ES-I3 (cell line): ENCODE data around the gene ZNHIT1.

ENCODE experiments used
- H3K36me3 ChIP-seq: 2 replicates; pipeline ENCODE4 v1.6.1; 2013; ENCODE audit warnings: mild to moderate bottlenecking, low read length, control low read depth, moderate library complexity; ENCODE audit not compliant: insufficient read depth
- H3K4me1 ChIP-seq: 2 replicates; pipeline ENCODE4 v1.6.1; 2013; ENCODE audit warnings: mild to moderate bottlenecking, control low read depth, low read length; ENCODE audit not compliant: insufficient read depth
- H3K9ac ChIP-seq: 2 replicates; pipeline ENCODE4 v1.6.1; 2013; ENCODE audit warnings: low read depth, mild to moderate bottlenecking, low read length, moderate library complexity
- H3K9me3 ChIP-seq: 2 replicates; pipeline ENCODE4 v1.6.1; 2013; ENCODE audit warnings: mild to moderate bottlenecking, low read length, moderate library complexity; ENCODE audit not compliant: control insufficient read depth, insufficient read depth

The ZNHIT1 gene

DNA sequence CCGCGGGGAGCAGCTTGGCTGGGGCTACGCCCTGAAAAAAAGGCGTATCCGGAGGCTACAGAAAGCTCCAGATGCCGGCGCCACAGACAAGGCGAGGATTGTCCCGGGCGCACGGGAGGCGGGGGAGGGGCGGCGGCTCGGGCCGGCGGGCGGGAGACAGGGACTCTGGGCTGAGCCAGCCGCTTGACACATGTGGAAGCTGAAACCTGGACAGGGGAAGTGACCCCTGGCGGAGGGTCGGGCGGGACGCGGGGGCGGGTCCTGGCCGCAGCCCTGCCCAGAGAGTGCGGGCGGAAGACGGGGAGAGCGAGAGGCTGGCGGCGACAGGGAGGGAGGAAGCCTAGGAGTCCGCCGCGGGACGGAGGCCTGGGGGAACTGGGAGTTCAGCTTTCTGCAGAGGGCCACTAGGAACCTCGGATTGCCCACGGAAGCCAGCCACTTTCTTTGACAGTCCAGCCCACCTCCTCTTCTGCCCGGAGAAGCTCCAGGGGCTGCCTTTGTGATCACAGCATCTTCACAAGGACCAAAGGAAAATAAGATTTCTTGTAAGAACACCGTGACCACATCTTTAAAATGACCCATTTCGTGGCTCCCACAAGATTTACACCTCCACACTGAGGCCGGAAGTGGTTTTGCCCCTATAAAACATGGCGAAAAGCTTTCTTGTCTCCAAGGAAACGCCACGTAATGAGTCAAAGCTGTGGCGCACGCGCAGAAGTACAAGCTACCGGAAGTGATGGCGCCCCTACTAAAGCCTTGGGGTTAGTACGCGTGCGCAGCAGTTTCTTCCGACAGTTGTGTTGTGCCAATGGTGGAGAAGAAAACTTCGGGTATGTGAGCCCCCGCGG lies at the start of gene ZNHIT1, which contains the start of gene PLOD3:
Gene ZNHIT1, plus strand, starts transcription at position 778 of the 848 bp plus-strand sequence. Its CDS starts 31 bp downstream, at position 809.
Gene PLOD3, minus strand, starts transcription at position 194 of the 848 bp plus-strand sequence. CDS start 307 bp downstream, outside the sequence.
- H3K36me3 ChIP-seq = no peaks in the 10 kb centered on the region; the same call in 1 of the 2 replicates

DNA sequence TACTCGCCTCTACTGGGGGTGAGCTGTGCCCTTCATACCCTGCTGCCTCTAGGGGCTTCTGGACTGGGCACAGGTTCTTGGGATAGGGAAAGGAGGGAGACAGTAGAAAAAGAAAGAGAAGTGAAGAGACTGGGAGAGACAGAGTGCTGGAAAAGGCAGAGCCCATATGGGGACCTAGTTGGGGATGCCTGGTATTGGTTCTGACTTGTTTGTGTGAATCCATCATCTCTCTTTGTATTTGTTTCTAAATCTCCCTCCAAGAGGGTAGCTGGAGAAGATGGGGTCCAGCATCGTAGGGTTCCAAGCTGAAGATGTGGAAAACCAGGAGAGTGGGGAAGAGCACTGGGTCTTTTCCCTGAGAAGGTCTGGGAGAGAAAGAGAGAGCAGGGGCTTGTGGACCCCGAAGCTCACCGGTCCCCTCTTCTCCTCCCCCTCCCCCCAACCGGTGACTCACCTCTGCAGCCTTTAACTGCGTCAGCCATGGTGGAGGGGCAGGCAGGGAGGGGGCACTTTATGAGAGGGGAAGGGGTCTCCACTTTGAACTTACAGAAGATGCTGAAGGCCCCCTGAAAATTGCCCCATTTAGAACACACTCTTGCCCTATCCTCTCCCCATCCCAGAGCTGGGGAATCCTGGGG lies 49.4 kb upstream of the ZNHIT1 start:
- Histone ChIP-seq H3K4me1 (peaks cover 16% of the 10 kb centered on the region), H3K9ac (peak overlapping the region; percentile 53; the same call in 1 of the 2 replicates), H3K36me3 (no peaks in the 10 kb centered on the region), H3K9me3 (no peaks in the 10 kb centered on the region)

More for the DNA sequence above, at the start of gene ZNHIT1, which contains the start of gene PLOD3:
- Histone ChIP-seq H3K9ac (peak within 1 kb of the TSS; percentile 80), H3K4me1 (0 out of 2 replicates have a peak, but pooled peaks cover 4% of the 10 kb centered on the region), H3K9me3 (no peaks in the 10 kb centered on the region)

- H3K9ac ChIP-seq = peak overlapping the region; percentile 53
- H3K4me1 ChIP-seq = peaks cover 16% of the 10 kb centered on the region
- H3K9me3 ChIP-seq = no peaks in the 10 kb centered on the region
- no peaks in the 10 kb centered on the region for H3K36me3 ChIP-seq
Measured at GRCh38 chr7:101169110-101169837, 48.7 kb upstream of the ZNHIT1 start.

GRCh38 chr7:101169838-101170551 lies 48.0 kb upstream of the ZNHIT1 start:
- no peaks in the 10 kb centered on the region for H3K9me3 ChIP-seq
- H3K36me3 ChIP-seq = no peaks in the 10 kb centered on the region
- peak overlapping the region; percentile 53 for H3K9ac ChIP-seq
- H3K4me1 ChIP-seq = peaks cover 16% of the 10 kb centered on the region

GRCh38 chr7:101170617-101171441 lies 47.1 kb upstream of the ZNHIT1 start:
- H3K9me3 ChIP-seq = no peaks in the 10 kb centered on the region
- H3K4me1 ChIP-seq = peaks cover 16% of the 10 kb centered on the region
- peak overlapping the region; percentile 40 for H3K9ac ChIP-seq
- no peaks in the 10 kb centered on the region for H3K36me3 ChIP-seq

DNA sequence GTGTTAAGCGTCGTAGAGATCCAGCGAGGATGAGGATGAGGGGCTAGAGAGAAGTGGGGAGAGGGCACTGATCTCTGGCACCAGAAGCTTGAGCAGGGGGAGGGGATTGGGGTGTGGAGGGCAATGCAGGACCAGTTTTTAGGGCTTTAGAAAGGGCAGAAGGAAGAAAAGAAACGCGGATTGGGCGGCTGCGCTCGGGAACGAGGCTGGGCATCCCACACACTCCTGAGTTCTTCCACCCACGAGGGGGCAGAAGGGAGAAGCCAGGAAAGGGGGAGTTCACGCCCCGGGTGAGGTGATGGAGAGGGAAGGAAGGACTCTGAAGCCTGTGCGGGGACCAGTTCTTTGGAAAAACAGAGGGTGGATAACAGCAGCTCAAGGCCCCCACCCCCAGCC lies 46.5 kb upstream of the ZNHIT1 start:
- no peaks in the 10 kb centered on the region for H3K9me3 ChIP-seq
- no peaks in the 10 kb centered on the region for H3K36me3 ChIP-seq
- peak overlapping the region; percentile 40; the same call in 1 of the 2 replicates for H3K9ac ChIP-seq
- H3K4me1 ChIP-seq = peaks cover 16% of the 10 kb centered on the region

DNA sequence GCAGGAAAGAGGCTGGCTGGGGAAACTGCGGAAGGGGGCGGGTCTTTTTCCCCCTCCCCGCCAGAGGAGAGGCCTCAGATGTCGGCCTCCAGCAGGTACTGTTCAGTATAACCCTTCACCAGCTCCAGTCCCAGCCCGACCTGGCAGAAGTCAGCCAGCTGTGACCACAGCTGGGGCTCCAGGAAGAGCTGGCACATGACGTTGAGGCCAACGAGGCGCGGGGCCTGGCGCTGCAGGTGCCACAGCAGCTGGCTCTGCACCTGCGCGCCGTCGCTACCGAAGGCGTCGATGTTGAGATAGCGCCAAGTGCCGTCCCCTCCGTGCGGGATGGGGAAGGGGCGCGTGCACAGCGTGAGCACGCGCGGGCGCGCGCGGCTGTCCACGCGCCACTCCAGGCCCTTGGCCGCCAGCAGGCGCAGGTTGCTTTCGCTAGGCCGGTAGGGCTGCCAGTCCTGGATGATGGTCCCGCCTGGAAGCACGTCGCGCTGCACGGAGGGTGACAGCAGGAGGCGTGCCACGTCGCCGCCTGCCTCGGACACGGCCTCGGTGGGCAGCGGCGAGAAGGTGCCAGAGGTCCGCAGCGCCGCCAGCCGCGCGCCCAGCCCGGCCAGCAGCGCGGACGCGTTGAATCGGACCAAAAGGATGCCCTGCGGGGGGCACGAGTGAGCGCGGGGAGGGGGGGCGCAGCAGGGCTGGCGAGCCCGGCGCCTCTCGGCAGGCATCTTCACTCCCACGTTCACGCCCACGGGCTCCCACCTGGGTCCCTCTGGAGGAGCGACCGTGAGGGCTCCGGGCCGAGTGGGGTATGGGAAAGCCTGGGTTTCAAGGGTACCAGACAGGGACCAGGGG lies 45.7 kb upstream of the ZNHIT1 start:
- Histone ChIP-seq H3K9ac (peak overlapping the region; percentile 40; the same call in 1 of the 2 replicates), H3K36me3 (no peaks in the 10 kb centered on the region), H3K9me3 (no peaks in the 10 kb centered on the region), H3K4me1 (peaks cover 16% of the 10 kb centered on the region)

DNA sequence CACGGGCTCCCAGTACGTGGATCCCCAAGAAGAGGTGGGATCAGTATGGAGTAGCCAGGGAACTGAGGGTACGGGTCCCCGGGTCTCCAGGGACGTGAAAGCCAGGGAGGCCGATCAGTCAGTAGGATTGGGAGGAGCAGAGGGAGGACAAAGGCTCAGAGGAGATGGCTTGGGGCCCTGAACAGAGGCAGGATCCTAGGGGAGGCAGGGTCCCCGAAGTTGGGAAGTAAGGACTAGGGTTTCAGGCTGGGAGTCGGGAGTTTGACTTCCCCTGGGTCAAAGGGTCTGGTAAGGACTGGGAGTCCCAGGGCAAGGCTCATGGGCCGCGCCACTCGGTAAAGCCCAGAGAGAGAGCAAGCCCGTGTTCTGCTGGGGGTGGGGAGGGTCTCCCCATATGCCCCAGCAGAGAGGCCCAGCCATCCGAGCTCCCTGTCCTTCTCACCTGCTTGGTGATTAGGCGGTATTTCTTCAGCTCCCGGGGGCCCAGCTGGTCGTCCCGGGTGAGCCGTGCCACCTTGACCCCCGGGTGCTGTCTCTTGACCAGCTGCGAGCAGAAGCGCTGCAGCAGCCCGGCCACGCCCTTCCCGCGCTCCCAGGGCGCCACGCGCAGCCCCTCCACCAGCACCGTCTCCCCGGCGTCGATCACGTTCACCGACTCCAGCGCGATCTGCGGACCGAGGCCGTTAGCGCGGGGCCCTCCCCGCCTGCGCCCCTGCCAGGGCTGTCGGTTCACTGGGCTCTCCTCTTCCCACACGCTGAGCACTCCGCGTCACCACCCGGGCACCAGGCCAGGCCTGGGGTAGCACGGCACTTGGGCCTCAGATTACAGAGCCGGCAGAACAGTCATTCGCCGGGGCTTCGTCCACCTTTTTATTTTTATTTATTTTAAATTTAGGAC lies 44.9 kb upstream of the ZNHIT1 start:
- no peaks in the 10 kb centered on the region for H3K9me3 ChIP-seq
- H3K36me3 ChIP-seq = no peaks in the 10 kb centered on the region
- peak overlapping the region; percentile 40 for H3K9ac ChIP-seq
- H3K4me1 ChIP-seq = peaks cover 11% of the 10 kb centered on the region

DNA sequence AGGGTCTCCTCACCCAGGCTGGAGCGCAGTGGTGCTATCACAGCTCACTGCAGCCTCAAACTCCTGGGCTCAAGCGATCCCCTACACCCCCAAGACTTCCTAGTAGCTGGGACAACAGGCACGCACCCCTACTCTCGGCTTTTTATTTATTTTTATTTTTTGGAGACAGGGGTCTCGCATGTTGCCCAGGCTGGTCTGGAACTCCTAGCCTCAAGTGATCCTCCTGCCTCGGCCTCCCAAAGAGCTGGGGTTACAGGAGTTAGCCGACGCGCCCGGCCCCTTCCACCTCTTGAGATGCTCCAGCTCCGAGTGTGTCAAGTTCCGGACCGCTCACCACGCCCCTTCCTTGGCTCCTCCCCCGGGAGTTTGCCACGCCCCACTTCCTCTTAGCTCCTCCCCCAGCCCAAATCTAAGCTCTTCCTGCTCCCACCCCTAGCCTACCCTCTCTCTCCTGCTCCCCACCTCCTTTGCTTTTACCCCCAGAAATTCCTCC lies 44.2 kb upstream of the ZNHIT1 start:
- H3K36me3 ChIP-seq = no peaks in the 10 kb centered on the region
- peaks cover 7% of the 10 kb centered on the region for H3K4me1 ChIP-seq
- H3K9ac ChIP-seq = peak overlapping the region; percentile 40; the same call in 1 of the 2 replicates
- no peaks in the 10 kb centered on the region for H3K9me3 ChIP-seq

GRCh38 chr7:101174322-101174854 lies 43.6 kb upstream of the ZNHIT1 start:
- Histone ChIP-seq H3K9ac (peak overlapping the region; percentile 40; the same call in 1 of the 2 replicates), H3K9me3 (no peaks in the 10 kb centered on the region), H3K36me3 (no peaks in the 10 kb centered on the region), H3K4me1 (peaks cover 5% of the 10 kb centered on the region)

GRCh38 chr7:101175664-101176063 lies 42.3 kb upstream of the ZNHIT1 start:
- Histone ChIP-seq H3K36me3 (no peaks in the 10 kb centered on the region), H3K9me3 (no peaks in the 10 kb centered on the region), H3K4me1 (peaks cover 3% of the 10 kb centered on the region), H3K9ac (no peak overlapping the region)
